Effector CD4-positive, alpha-beta T cell (primary cell): Measurements from ENCODE around the gene USP47.

Experiments used
- DNase-seq: peaks from one replicate; pipeline ENCODE4 v3.0.0-alpha.2; 2020

The USP47 gene

DNA sequence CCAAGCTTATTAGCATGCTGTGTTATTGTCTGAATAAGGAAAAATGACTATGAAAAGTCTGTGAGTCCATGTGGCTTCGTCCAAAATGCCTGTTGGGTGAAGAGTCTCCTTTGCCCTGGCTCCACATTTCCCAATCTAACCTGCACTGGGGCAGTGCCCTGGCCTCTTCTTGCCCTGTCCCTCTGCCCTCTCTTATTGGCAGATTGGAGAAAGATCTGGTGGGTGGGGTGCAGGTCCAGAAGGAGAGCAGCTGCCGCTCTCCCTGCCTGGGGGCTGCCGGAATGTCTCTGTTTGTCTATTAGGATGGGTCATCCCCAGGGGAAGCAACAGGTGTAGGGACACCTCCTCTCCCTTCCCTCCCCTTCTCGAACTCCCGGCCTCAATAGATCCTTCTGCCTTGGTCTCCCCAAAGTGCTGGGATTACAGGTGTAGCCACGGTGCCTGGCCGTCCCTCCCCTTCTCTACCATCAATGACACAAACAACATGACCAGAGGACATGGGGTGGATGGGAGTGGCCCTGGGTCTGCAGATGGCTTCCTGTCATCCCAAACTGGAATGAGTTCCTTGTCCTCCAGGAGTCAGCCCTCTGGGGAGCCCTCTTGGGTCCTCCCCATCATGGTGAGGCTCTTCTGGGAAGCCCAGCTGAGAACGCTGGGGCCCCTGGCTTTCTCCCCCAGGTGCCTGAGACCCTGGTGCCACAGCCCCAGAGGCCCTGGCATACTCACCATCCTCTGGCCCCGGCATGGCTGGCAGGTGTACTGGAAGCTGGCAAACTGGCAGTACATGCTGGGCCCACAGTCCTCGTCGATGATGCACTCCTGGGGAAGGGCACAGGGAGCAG lies 126.1 kb downstream of the USP47 start:
- no peak for DNase-seq

DNA sequence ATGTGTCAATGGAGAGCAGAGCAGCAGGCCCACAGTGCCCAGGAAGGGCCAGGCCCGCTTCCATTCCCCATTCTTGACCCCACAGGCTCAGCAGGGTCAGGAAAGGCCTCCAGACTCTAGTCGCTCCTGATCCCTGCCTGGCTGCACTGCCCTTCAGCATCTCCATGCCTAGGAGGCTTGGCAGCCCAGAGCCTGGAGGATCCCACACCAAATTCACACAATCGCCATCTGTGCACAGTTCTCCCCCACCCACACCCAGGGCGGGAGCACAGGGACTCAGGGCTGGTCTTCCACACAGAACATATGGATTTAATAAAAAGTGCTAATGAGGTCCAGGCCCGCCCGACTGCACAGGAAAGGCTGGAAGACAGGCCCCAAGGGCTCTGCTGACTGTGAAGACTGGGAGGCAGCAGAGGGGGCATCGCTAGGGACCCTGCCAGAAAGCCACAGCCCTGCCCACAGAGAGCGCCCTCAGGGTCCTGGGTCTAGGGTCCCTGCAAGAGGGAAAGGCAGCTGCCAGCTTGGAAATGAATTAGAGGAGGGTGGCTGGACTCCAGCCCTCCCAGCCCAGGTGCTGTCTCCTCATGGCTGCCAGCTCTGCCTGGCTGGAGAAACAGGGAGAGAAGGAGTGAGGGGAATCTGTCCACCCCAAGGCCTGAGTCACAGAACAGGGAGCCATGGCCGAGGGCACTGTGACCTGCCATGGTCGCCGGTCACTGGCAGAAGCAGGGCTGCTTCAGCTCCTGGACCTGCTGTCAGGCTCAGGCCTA lies 126.9 kb downstream of the USP47 start:
- no peak for DNase-seq

DNA sequence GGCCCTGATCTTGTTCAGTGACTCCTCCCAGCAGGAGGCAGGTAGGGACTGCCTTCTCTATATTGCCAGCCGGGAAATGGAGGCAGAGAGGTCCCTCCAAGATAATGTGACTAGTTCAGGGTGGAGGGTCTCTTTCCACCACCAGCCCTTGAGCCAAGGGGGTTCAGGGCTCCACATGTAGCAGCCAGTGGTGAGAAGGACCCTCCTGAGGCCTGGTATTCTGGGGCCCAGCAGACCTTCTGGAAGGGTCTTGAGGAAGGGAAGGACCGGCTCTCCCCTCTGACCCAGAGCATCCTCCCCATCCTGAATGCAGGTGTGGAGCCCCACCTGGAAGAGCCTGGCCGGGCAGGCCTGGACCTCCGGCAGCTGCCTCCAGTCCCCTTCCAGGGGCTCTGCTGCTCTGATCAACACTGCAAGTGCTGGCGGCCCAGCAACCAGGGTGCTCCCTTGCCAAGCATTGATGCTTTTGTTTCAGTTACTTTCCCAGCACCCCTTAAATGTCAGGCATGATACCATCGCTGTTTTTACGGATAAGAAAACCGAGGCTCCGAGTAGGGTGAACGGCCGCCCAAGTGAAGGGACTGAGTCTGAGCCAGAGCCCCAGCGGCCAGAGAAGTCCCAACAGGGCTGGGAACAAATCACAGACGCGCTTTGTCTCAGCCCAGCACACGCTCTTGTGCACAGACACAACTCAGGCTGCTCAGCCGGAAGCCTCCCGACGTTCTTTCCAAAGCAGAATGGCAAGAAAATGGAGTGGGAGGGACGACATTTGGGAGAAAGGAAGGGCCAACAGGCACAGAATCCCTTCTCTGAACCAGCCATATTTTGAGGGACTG lies 127.8 kb downstream of the USP47 start:
- no peak for DNase-seq

DNA sequence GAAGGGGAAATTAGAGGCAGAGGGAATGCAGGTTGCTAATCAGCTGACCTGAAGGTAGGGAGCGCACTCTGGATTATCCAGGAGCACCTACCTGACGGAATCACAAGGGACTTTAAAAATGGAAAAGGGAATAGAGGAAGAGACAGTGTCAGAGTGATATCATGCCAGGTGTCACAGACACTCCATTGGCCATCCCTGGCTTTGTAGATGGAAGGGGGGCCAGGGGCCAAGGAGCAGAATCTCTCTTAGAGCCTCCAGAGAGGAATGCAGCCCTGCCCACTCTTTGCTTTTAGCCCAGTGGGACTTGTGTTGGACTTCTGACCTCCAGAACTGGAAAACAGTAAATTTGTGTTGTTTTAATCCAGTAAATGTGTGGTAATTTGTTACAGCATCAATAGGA lies 128.8 kb downstream of the USP47 start:
- no peak for DNase-seq

DNA sequence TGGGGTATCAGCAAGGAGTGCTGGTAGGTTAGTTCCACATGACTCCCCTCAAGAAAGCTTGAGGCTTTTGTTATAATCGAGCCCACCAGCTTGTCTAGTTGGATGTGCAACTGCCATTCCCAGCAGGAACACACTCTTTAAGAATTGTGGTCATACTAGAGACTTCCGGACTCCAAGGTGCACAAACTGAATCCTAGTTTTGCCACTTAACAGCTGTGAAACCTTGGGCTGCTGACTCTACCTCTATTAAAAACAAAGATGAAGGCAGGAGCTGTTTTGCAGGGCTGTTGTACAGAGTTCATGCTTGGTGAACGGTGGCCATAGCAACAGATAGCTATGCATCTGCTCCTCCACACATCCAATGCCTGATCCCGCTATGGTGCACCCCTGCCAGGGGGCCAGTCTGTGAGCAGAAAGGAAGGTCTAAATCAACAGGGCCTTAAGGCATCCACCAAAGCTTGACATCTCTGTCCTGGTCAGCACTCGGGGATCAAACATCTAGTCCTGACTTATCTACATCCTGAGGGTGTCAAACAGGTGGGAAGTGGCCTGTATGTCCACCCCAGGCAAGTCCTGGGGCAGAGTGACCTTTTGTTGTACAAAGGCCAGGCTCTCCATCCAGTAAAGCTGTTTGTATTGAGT lies 130.3 kb downstream of the USP47 start:
- DNase-seq = no peak

DNA sequence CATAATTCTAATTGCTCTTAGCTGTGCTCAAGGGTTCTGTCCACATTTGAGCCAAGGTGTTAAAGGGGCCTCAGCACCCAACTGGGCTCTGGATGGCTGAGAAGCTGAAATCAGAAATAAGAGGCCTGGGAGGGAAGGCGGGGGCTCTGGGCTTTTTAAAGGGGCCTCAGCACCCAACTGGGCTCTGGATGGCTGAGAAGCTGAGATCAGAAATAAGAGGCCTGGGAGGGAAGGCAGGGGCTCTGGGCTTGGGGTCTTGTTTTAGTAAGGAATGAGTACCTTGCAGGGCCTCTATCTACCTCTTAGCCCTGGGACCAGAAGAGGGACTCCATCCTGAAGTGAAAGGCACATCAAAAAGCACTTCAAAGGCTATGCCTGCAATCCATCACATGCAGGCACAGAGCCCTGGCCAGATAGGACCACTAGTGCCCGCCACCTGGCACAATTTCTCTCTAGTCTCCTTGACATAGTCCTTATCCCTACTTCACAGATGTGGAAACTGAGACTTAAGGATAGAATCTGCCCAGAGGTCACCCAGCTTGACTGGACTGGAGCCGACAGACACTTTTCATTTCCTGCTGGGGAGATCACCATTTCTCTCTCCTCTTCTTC lies 131.1 kb downstream of the USP47 start:
- no peak for DNase-seq

DNA sequence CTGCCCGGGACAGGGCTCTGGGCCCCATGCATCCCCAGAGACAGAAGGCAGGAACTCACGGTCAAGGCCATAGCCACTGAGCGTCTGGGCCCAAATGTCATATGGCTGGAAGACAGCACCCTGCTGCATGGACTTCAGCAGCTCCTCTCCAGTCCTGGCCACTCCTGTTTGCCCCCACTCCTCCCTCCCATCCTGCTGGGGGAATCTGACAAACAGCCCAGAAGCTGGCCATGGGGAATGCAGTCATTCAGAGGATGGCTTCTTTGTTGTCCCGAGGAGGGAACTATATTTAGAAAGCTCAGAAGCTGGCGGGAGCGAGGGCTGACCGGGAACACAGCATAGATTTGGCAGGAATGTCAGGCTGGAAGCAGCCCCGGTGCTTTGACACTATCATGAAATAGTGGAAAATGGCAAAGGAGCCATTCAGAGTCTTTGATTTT lies 131.6 kb downstream of the USP47 start:
- DNase-seq = no peak

DNA sequence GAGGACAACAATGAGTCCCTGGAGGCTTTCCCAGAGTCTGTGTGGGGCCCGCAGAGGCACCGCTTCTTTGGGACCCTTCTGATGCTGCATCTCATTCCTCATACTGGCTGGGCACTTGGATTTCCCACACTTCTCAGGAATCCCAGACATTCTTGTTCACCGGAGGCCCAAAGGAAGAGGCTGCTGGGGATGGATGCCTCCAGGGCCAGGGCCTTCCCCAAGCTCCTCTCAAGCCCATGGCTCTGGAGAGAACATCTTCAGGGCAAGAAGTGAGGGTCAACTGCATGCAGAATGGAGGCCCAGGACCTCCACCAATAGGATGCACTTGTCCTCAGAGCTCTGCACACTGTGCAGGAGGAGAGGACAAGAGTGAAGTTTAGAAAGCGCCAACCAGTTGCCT lies 132.1 kb downstream of the USP47 start:
- DNase-seq = no peak

DNA sequence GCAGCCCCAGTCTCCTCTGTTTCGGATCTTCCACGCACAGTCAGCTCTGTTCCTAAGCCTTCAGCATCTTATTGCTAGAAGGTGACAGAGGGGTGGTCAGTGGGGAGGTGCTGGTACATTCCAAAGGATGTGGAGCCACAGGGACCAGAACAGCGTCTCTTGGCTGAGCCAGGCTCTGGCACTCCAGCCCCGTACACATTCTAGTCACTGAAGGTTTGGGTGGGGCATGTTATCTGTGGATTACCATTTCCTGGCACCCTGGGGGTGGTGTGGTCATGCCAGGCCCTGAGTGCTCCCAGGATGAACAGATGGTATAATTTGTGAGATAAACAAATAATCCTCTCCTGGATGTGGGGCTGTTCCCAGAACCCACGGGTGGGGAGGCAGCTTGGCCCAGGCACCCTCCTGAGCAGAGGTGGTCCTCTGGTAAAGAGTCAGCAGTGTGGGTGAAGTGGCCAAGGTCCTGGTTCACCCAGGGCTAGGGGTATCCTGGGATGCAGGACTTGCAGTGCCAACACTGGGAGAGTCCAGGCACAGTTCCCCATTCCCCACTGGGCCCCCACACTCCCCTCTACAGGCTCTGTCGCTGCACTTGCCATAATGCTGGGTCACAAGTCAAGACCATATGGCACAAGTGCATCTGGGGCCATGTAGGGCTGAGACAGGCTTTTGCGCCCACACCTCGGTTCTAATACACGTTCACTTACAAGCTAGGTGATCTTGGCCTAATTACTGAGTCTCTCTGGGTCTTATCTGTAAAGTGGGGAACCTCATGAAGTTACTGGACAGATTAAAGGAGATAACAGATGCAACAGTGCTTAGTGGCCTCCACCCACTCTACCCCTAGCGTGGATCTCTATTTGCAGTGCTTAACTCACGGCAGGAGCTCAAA lies 133.7 kb downstream of the USP47 start:
- DNase-seq = no peak

DNA sequence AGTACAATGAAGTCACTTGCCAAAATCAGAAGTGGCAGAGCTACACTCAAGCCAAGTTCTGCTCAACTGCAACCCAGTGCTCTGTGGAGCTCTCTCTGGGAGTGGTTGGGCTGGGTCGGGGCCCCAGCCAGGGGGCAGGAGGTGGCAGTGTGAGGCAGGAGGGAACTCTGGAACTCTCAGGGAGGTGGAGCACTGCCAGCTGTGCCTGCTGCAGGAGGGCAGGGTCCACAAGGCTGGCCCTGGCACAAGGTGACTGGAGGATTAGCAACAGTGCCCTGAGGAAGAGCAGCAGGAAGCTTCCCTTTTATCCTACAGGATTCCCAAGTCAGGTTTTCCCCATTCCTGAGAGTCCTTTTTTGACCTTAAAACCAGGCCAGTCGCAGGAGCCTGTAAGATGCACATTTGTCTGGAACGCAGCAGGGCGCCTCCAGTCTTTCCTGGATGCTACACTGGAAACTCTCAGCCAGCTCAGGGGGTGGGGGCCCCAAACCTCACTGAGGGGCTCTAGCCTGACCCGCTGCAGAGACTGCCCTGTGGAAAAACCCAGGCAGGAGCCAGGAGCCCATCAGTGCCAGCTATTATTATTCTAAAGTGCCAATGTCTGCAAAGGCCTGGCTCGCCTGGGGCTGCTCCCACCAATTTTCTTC lies 134.8 kb downstream of the USP47 start:
- DNase-seq = no peak

DNA sequence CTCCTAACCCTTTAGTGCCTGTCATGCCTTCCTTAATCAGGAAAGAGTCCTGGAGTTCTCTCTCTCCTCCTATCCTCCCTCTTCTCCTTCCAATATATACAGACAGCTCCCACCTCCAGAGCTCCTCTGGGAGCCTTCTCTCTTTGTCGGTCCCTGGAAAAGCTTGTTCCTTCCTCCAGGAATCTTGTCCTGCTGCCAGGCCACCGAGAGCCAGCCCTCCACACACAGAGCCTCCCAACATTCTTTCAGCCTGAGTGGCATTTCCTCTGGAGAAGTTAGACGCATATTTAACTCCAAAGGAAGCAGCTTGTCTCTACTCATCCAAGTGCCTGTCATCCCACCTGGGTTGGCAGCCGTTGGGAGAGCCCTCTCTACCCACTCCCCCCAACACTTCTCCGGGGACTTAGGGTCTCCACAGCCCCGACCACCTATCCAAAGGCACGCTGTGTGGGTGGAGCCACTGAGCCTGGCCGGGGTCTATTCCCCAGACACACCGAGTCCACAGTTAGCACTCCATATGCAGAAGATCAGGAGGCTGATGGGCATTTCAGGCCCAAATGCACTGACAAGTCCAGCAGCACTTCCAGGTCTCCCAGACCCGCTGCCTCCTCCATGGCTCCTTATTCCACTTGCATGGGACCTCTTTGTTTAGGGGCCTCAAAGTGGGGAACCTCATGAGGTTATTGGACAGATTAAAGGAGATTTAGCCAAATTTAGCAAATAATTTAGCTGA lies 135.6 kb downstream of the USP47 start:
- no peak for DNase-seq

DNA sequence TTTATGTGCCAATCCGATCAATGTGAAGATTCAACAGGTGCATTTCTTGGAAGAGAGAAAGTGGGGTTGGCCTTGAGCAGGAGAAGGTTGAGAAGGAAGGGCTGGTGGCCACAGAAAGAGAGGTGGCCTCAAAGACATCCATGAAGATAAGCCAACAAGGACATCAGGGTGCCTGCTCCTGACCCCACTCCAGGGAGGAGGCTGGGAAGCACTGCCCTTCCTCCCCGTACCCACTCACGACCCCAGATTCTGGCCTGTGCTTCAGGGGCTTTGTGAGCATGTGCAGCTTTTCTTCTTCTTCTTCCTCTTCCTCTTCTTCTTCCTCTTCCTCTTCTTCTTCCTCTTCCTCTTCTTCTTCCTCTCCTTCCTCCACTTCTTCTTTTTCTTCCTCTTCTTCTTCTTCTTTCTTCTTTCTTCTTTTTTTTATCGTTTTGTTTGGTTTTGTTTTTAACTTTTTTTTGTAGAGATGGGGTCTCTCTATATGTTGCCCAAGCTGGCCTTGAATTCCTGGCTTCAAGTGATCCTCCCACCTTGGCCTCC lies 136.4 kb downstream of the USP47 start:
- no peak for DNase-seq

DNA sequence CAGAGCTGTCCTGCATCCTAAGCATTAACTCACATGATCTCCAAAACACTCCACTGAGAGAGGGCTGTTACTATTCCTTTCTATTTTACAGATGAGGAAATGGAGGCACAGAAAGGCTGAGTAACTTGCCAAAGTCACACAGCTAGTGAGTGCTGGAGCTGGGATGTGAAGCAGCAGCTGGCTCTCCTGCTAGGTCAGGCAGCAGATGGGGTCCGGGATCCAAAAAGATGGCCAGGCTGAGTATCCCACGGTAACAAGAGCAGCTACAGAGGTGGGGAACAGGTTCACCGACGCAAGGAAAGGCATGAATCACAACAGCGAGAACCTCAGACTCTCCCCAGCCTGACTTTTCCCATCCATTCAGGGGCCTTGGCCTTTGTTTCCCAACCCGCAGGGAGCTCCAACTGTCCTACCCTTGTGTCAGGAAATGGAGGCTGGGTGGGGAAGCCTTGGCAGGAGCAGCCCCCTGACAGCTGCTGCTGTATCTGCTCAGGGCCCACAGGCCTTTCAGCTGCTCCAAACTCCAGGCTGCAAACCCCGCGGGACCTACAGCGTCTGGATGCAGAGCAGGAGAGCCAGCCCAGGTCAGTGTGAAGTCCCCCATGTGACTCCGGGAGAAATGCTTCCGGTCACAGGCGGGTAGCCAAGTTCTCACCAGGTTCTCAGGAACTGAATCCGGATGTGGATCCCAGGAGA lies 137.2 kb downstream of the USP47 start:
- DNase-seq = no peak

DNA sequence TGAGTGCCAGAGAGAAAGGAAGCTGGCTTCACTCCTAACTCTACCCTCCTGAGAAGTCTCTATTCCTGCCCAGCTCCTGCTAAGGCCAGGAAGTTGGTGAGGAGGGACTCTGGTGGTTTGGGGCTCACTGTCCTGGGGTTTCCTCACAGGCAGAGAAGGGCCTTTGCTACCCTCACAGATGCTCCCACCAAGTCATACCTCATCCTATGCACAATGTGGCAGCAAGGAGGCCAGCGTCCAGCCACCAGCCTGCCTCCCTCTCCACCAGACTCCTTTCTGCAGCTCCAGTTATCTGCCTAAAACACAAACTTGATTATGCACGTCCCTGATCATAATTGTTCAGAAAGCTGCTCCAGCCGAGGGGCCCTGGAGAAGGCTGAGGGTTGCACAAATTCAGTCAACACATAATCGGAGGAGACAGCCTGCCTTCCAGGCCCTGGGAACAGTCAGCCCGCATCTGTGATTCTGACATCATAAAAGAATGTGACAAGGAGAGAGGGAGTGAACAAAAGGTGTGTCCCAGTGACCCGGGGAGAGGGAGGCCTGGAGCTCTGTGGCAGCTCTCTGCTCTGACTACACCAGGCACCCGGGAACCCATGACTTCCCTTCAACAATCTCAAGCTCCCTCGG lies 137.8 kb downstream of the USP47 start:
- DNase-seq = no peak

DNA sequence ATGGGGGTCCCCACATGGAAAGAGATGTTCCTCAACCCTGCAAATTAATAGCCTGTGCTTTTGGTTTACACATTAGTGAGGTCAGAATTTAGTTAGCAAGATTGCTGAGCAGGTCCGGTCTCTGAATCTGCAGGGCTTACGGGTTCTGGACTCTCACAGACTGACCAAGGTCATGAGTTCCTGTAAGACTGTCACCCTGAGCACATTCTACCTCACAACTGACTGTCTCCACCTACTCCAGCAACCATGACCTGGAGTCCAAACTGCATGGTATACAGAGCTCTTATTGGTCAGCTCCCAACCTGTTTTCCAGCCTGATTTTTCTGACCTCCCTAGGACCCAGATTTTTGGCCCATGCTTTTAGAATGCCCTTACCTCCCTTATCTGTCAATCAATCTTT lies 138.4 kb downstream of the USP47 start:
- DNase-seq = no peak

DNA sequence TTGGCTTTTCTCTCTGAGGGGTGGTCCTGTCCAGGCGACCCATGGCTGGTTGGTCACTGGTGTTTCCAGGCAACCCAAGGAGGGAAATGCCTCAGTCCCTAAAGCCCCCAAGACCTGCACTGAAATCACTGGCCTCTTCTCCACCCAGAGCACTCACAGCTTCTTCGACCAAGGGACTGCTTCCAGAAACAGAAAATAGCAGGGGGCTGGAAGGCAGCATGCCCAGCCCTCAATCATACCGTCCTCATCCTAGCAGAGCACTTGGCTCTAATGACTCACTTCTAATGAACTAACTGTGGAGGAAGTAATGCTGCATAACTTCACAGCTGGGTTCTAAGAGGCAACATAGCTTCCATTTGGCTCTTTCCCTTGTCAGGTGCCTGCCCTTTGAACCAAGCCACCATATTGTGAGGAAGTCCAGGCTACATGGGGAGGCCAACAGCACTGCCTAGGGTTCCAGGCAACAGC lies 139.1 kb downstream of the USP47 start:
- DNase-seq = no peak

DNA sequence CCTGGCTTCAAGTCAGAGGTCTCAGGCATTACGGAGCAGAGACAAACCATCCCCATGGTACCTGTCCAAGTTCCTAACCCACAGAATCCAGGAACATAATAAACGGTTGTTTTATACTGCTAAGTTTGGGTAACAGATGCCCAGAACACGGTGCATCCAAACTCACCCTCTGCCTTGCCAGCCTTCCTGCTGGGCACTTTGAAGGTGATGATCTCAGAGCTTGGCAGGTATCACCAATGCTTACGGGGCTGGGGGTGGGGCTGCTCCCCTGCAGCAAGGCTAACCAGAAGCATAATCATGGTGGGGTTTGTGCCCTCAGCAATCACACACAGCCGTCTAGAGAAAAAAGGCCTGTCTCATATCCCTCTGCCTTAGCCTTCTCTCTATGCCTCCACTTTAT lies 139.6 kb downstream of the USP47 start:
- no peak for DNase-seq

DNA sequence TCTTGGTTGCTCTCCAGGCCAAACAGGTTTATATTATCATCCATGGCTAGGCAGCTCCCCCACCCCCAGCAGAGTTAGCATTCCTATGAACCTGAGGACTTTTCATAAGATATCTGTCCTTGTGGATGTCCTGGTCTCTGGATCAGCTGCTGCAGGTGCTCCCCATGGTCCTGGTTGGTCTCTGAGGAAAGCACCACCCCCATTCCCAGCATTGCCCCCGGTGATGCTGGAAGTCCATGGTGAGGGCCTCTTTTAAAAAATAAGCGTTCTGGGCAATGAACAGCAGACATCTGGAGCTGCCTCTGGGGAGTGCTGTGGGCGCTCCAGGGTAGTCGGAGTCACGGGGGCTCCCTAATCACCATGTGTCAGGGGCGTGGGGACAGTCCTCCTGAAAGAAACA lies 140.1 kb downstream of the USP47 start:
- DNase-seq = no peak
